NCI-H82 treated with DMSO at 0.1 percent for 48 hours (cell line): ENCODE measurements around the gene CARD9.

ENCODE experiments used
- DNase-seq: peaks from one replicate; lab custom pipeline; 2025; ENCODE audit not compliant: unreplicated experiment; lab: John Stamatoyannopoulos, UW

CARD9 gene

GRCh38 chr9:136381966-136382513 is 8.6 kb upstream of the CARD9 start:
- no peak for DNase-seq

- DNase-seq: no peak
These were observed 7.8 kb upstream of the CARD9 start for GRCh38 chr9:136381311-136381710.

DNA sequence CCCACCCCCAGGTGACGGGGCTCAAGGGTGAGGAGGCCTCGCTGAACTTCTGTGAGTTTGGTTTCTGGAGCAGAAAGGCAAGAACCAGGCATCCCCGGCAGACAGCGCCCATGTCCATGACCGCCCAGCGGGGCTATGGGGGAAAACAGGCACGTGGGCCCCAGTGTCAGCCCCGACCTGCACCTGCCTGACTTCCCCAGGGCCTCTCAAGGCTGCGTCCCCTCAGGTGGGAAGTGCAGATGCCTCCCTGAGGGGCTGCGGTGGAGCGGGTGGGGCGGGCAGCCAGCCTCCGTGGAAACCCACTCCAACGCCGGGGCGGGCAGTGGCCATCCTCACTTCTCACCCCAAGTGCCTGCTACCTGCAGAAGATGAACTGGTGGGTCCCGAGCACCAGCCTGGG is 6.9 kb upstream of the CARD9 start:
- no peak for DNase-seq

GRCh38 chr9:136379891-136380290 is 6.4 kb upstream of the CARD9 start:
- no peak for DNase-seq

DNA sequence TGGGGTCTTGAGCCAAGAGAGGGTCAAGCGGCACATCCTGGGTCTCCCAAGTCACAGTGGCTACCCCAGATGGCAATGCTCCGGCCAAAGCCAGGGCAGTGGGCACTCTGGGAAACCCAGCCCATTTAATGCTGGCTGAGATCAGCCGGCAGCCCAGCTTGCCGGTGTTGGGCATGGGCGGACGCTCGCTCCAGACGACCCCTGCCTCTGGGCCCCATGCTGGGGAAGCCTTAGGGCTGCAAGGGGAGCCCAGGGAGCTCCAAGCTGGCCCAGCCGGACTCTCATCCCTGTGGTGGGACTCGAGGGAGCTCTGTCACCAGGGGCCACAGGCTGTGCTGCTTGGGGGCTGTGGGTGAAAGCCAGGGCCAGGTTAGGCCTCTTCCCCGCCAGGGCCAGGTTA is 5.9 kb upstream of the CARD9 start:
- no peak for DNase-seq

- no peak for DNase-seq
These were observed 5.5 kb upstream of the CARD9 start for GRCh38 chr9:136379003-136379287.

- no peak for DNase-seq
These were observed 4.9 kb upstream of the CARD9 start for GRCh38 chr9:136378170-136379002.

DNA sequence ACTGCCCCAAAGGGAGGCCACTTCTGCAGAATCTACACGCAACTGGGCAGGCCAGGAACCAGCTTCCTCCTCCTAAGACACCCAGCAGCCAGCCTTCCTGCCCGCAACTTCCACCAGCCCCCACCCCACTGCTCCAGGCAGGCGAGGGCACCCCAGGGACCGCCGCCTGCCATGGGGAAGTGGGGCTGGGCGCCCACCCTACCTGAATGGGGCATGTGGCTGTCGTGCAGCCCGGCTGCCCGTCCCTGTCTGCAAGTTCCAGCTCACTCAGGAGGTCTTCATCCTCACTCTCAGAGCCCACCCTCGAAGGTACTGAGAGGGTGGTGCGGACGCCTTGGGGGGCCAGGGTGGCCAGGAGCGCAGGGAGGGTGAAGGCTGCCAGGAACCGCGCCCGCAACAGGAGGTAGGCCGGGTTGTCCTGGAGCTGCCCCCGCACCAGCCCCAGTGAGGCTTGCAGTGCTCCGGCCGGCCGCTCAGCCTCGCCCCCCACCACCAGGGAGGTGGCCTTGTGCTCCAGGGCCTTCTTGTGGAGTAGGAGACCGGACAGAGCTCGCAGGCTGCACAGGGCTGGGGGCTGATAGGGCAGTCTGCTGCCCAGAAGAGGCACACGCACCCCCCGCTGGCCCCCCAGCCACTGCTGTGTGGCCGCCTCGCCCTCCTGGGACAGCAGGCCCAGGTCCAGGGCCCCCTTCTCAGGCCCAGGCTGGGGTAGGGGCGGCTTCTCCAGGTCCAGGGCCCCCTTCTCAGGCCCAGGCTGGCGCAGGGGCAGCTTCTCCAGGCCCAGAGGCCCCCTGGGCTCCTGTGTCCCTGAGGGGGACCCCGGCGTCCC is 4.1 kb upstream of the CARD9 start:
- DNase-seq: no peak

DNA sequence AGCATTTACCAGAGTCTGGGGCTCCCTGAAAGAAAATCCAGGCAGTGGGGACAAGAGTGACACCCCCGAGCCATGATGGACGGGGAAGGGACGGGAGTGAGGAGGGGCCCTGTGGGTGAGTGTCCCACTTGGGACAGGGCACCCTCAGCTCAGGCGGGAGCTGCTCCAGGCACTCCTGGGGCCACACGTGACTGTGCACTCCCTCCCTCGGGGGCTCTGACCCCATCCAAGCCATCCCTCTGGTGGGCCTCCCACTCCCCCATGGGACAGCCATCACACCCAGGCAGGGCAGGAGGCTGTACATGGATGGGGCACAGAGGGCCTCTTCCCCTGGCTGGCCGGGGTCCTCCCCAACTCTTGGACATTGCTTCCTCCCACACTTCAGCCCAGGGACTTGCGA is 3.0 kb upstream of the CARD9 start:
- DNase-seq: no peak

DNA sequence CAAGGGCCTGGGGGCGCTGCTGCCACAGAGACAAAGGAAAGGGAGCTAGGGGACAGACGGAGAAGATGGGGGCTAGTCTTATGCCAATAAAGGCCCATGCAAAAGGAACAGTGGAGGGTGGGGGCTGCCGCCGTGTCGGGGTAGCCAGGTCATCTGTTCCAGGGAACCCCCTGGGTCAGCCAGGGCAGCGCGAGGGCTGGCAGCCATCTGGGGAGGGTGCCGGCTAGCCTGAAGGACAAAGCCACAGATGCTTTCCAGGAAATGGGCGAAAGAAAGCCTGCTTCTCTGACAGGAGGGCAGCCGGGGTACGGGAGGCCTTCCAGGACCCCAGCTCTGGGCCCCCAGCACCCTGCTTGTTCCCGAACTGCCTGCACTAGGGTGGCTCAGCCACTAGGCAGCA is 1.6 kb upstream of the CARD9 start:
- no peak for DNase-seq

DNA sequence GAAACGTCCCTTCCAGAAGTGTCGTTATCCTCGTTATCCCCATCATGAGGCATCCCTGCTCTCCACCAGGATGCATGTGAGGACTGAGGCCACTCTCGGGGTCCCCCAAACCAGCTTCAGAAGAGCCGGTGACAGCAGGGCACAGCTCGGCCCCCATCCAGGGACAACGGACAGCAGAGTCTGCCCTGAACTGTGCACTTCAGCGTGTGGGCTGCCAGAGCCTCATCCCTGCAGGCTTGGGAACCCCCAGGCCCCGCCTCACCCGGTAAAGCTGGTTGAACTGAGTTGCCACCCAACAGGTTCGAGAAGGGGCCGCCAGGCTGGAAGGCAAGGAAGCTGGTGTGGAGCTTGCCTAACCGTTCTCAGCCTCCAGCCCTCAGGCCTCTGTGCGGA is 710 bp upstream of the CARD9 start:
- no peak for DNase-seq

- DNase-seq: no peak
These were observed 739 bp downstream of the CARD9 start for GRCh38 chr9:136372561-136373299.

GRCh38 chr9:136372006-136372405 is 1.5 kb downstream of the CARD9 start:
- DNase-seq: no peak

GRCh38 chr9:136371533-136371880 is 2.0 kb downstream of the CARD9 start:
- DNase-seq: no peak

DNA sequence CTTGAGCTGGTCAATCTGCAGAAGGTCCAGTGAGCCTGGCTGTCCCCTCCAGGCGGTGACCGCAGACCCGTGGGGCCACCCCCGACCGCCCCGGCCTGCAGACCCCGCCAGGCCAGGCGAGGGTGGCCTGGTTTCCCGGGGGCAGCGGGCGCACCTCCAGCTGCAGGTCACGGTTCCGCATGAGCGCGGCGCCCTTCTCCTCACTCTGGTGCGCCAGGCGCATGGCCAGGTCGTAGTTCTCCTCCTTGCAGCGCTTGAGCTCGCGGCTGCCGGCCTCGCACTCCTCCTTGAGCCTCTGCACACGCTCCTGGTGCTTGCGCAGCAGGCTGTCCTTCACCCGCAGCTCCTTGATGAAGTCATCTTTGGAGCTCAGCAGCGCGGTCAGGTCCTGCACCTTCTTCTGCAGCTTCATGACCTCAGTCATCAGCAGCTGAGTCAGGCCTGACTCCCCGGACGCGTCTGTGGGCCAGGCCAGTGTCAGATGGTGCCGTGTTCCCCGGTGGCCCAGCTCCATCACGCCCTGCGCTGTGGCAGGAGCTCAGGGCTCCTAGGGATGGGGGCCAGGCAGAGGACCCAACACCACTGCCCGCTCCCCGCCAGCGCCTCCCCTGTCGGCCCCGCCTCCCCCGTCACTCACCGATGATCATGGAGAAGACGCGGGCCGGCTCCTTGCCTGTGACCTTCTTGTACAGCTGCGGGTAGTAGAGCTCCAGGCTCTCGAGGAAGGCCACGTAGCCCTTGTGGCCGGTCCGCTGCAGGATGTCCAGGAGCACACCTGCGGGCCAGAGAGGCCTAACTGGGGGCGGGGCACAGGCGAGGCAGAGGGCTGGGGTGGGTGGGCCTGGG is 2.6 kb downstream of the CARD9 start:
- no peak for DNase-seq

DNA sequence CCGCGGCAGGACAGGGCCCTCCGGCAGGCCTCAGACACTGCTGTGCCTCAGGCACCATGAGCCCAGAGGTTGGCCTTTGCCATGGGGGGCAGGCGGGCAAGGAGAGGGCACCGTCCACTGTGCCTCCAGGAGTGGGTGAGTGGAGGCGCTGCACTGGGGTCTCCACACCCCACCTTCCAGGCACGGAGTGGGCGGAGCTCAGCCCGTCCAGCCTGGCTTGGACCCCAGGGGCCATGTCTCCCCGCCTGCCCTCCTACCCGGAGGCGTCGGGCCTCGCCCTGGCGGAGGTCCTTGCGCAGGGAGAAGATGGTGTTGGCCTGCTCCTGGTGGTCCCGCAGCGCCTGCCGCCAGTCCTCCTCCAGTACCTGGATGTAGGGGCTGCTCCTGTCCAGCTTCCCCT is 3.4 kb downstream of the CARD9 start:
- no peak for DNase-seq

- DNase-seq: no peak
These were observed 5.3 kb downstream of the CARD9 start for GRCh38 chr9:136368190-136368589.

DNA sequence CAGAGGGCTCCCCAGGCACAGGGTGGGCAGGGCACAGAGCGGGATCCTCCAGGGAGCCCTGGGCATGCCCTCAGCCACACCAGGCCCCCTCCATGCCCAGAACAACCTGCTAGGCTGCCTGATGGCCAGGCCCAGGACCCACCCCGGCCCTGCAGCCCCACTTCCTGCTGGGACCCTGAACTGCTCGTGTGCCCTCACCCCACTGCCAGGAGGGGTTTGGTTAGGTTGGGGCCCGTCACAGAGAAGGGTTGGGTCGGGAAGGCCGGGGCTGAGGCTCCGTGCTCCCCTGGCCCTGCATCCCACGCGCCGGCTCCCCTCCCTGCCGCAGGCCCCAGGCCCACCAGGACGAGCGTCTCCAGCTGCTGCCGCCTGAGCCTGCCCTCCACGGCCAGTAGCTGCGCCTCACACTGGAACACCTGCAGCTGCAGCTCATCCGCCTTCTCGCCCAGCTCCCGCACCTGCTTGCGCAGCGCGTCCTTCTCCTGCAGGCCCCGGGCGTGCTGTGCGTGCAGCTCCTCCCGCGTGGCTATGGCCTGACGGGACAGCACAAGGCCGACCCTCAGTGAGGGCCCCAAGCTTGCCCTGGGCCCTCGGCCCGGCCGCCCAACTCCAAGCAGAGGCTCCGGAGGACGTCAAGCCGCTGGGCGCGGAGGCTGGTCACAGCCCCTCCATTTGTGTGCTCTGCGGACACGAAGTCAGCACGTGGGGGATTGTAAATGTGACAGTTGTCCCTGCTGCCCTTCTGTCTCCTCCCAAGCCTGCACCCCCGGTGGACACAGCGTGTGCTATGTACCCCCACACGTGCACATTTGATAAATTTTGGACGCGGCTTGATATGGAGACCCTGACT is 5.9 kb downstream of the CARD9 start:
- DNase-seq: no peak

DNA sequence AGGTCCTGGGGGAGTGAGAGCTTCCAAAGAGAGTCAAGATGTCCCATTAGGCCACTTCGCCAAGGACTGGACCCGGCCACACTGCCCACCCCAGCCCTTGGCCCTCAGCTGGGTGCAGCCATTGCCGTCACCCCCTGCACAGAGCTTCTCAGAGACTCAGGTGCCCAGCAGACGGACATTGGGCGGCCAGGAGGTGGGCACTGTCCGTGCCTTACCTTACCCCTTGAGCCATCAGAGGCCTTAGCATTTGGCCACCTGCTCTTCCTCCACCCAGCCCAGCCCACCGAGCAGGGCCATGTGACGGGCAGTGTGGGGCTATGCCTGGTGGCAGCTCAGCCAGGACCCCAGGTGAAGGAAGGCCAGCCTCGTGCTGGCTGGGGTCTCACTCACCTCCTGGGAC is 6.6 kb downstream of the CARD9 start:
- no peak for DNase-seq

- DNase-seq: no peak
These were observed 7.7 kb downstream of the CARD9 start for GRCh38 chr9:136365775-136366222.
